ENCODE measurements around the gene MFSD12. TPM values are rescaled to one million over a fixed set of nuclear protein-coding genes. Genes with fewer than 3 reads are reported as not detected.
"Not testable (repeated sequence)": the region's sequence is repeated elsewhere in the genome, so short reads cannot be mapped to it uniquely, and the experiment has no call there.

Gene MFSD12
- total RNA-seq, 1 donor from 2014 or later = 20.6 TPM

DNA sequence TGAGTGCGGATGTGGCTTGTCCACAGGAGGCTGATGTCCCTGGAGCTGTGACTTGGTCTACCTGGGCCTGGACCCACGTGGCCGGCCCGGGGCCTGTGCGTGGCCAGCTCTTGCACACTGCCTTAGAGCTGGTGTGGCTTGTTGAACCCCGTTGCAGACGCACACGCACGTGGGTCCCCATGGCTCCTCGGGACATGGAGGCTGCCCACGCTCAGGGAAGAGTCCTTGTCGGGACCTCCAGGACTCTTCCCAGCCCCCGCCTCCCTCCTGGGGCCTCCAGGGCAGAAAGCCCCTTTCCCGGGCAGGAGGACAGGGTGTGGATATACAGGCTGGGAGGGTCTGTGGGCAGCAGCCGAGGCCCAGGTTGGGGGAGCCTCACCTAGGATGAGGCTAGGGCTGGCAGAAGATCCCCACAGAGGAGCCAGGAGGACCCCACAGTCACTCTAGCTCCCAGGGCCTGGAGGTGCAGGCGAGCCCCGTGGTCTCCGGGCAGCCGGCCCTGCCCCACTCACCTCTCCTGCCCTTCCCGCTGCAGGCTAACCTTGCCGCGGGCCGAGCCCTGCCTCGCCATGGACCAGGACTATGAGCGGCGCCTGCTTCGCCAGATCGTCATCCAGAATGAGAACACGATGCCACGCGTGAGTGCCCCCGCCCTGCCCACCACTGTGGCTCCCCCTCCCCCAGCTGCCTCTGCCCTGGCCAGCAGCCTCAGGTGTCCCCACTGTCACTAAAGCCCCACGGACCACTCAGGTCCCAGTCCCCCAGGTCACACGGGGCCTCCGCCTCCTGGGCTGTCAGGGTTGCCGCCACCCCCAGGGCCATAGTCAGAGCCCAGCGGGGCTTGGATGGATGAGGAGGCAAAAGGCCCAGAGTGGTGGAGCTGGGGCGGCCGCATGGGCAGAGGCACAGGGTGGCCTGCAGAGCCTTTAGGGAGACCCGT is 34.7 kb downstream of the MFSD12 start:
- no peak for DNase-seq

DNA sequence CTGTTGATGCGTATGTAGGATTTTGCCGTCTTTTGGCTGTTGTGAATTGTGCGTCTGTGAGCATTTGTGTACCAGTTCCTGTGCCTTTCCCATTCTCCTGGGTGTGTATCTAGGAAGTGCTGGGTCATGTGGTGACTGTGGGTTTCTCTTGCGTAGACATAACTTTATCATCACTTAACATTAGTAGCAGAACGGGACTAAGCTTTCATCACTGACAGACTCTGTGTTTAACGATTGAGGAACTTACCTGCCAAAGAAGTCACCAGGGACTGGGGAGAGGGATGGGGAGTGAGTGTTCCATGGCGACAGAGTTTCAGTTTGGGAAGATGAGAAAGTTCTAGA is 36.3 kb downstream of the MFSD12 start:
- DNase-seq = no peak

DNA sequence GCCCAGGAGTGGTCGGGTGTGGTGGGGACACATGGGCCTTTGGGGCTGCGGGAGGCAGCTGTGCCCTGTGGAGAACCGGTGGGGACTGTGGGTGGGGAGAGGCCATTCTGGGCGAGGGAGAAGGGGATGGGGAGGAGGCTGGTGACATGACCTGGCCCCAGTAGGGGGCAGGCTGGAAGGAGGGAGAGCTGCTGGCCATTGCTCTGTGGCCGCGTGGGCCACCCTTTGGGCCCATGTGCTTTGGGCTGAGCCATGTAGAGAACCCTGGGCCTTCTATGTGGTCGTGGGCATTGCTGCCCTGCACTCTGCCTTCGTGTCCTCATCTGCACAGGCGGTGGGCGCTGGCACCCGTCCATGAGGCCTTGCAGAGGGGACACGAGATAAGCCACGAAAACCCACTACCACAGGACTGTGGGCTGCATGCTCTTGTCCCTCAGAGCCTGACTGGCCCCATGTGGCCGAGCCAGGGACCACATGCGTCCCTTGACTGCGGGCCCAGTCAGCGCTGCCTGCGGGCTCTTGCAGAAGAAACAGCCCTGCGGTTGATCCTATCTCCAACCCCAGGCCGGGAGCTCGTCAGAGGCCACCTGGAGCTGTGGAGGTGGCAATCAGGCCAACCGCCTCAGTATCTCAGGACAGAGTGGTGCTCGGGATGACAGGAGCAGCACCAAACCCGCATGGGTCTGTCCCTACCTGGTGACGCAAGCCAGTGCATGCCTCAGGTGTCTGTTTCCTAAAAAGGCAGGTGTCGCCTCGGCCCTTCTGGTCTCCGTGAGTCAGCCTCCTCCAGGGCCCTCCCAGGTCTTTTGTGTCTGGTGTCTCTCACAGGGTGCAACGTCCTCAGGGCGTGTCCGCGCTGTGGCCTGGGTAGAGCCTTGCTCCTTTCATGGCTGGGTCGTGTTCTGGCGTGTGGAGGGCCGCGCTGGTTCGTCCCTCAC is 37.0 kb downstream of the MFSD12 start:
- peak; percentile 58 for DNase-seq

DNA sequence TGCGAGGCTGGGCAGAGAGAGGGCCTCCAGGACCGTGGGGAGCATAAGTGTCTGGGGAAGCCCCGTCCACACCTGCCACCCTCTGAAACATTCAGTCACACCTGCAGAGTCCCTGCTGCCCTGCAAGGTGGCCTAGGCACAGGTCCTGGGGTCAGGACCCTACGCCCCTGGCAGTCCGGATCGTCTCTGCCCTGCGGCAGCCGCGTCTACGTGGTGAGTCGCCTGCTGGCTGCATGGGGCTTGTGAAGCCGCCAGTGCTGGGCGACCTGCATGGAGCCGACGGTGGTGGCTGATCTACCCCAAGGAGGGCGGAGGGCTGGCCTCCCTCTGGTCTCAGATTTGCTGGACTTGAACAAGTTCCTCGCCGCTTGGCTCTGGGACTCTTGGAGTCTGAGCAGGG is 38.3 kb downstream of the MFSD12 start:
- no peak for DNase-seq

DNA sequence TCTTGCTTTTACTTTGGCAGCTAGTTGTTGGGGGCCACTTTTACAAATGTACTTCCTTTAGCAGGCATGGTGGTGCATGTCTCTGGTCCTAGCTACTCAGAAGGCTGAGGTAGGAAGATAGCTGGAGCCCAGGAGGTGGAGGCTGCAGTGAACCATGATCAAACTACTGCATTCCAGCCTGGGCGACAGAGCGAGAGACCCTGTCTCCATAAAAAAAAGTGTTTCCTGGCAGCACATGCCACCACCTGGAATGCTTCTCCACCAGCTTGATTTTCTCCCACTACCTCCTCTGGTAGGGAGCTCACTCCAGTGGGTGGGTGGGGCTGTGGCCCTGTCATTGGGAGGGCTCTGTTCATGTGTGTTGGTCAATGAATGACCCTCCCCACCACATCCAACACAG is 38.7 kb downstream of the MFSD12 start:
- DNase-seq = no peak

DNA sequence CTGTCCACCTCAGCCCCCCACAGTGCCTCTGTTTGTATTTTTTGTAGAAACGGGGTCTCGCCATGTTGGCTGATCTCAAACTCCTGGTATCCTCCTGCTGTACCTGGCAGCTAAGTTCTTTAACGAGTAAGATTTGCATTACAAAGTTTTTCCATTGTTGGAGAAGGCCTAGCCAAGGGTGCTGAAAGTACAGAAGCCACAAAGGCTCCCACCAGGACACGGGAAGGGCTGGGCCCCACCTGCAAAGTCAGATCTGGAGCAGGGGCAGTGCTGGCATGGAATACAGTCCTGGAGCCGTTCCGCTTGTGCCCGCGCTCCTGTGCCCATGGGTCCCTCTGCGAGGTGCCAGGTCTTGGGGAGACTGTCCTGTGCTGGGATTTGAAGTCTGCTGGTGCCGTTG is 39.1 kb downstream of the MFSD12 start:
- no peak for DNase-seq

DNA sequence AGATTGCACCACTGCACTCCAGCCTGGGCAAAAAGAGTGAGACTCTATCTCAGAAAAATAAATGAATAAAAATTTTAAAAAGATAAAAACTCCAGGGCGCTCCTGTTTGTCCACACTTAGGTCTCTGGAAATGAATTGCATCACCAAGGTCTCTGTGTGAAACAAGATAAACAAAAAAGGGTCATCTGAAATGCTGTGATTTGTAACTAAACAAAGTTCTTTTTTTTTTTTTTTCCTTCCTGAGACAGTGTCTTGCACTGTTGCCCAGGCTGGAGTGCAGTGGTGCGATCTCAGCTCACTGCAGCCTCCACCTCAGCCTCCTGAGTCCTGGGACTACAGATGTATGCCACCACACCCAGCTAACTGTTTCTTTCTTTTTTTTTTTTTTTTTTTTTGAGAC is 39.7 kb downstream of the MFSD12 start:
- no peak for DNase-seq

DNA sequence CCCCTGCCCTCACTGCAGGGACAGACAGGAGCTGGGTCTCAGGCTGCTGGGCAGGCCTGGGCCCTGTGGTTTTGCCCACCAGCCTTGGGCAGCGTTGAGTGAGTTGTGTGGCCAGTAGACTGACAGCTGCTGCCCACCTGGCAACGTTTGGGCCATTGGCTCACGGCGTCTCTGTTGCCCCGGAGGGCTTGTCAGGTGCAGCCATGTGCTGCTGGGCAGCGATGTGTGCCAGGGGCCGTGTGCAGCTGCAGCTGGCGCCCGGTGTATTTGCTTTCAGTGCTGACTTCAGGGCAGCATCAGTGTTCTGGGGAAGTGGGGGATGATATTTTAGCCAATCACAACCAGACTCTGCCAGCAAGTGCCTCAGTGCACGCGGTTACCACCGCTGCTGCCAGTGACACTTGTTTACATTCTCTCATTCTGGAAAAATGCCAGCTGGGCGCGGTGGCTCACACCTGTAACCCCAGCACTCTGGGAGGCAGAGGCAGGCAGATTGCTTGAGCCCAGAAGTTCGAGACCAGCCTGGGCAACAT is 40.6 kb downstream of the MFSD12 start:
- DNase-seq = peak; percentile 53

DNA sequence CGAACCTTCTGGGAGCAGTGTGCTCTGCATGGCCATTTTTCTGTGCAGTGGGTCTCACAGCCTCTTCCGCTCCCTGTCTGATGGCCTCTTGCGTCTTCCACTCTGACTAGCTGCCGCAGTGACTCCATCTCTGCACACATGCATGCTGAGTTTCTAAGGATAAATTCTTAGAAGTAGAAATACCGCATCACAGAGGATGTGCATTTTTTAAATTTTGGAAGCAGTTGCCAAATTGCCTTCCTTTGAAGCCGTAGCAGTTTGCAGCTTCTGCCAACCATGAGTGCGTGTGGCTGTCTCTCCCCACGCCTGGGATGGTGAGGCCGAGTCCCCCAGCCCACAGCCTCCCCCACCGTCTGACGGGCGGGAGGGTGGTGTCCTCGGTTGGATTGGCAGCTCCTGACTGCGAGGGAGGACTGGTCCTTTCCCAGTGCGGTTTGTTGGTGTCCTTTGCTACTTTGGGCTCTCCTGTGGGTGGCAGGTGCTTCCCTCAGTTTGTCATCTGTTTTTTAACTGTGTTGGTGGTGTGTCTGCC is 41.4 kb downstream of the MFSD12 start:
- DNase-seq = no peak

DNA sequence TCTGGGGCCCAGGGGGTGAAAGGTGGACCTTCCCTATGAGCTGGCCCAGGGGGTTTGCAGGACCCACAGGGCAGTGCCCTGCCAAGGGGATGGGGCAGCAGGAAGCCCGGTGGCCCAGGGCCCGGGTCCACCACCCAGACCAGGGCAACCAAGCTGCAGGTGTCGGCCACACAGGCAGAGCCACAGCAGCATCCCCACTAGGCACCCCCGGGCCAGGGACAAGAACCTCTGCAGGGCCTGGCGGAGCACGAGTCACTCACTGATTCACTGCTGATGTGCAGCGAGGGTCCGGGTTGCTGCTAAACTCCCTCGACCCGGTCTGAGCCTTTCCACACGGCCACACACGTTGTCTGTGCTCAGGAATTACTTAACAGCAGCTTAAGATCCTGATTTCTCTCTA is 42.5 kb downstream of the MFSD12 start:
- no peak for DNase-seq

DNA sequence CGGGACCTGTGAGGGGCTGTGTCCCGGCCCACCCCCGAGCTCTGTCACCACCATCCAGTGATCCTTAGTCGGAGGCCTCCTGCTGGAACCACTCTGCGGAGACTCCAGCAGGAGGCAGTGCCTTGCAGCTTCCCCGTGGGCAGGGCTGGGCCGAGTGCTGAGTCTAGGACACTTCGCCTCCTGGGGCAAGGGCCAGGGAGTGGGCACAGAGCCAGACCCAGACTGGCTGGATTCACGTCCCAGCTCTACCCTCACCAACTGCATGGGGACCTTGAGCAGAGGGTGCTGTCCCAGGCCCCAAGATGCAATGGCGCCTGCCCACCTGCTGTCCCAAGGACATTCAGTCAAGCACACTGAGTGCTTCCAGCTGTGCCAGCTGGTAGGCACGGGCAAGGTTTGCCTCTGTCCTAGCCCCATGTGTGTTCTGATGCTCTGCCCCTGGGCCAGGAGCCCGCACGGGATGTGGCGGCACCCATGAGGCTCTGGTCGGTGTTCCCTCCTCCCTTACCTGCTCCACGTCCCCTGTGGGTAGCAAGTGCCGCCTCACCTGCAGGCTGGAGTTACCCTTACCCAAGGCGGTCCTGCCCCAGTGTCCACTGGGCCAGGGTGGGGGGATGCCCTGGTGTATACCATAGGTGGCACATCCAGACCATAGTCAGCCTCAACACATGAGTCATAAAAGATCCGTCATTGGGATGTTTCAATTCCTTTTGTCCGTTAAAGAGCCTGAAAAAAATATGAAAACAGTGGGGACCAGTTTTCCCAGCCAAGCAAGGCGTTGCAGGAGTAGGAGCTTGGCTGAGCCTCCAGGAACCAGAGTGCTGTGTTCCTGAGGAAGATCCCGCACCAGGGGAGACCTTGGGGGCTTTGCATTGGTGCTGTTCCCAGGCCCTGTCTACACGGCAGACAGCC is 43.9 kb downstream of the MFSD12 start:
- DNase-seq = no peak

DNA sequence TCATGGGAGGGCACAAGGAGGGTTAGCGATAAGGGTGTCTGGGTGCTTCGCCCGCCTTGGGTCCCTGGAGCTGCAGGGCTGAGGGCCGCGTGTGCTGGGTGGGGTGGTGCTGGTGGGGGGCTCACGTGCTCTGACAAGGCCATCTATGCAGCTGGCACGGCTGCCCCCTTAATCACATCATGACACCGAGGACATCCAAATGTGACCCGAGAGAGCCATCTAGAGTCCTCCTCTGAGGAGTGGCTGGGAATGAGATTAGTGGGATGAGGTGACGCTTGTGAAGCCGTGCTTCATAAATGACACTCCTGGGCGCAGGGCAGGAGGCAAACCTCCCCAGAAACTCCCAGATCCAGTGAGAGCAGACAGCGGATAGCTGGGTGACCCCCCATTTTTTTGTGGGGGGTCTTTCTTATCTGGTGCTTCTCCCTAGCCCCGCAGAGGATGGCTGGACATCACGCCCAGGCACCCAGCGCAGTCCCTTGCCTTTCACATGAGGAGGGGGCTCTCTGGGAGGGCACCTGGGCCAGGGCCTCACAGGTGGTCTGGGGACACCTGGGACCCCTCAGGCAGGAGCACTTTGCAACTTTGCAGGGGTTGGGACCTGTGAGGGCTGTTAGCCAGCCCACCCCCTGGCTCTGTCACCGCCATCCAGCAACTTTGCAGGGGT is 44.7 kb downstream of the MFSD12 start:
- no peak for DNase-seq

DNA sequence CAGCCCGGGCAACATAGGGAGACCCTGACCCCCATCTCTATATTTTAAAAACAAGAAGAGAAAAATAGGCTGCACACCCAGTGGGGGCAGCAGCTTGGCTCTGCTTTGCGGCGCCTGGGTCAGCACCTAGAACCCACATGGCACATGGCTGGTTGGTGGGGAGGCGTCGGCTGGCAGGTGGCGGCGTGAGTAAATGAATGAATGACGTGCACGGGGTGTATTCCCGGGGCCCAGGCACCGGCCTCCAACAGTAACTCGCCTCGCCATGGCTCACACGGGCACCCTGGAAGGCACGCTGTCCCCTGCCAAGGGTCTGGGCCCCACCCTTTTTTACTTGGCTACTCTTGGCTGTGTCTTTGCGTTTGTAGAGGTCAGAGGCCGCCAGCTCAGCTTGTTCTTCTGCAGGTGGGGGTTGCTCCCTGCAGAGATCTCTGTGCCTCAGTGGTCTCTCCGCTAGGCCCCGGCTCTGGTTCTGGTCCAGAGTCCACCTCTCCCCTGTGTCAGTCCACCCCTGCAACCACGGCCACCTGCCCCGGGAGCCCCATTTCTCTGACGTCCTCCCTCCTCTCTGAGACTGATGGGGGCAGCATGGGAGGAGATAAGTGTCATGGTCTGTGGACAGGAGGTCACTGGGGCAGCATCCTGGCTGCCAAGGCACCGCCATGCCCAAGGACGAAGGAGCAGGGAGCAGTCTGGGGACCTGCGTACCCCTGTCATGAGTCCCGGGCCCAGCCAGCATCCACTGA is 45.7 kb downstream of the MFSD12 start:
- no peak for DNase-seq

DNA sequence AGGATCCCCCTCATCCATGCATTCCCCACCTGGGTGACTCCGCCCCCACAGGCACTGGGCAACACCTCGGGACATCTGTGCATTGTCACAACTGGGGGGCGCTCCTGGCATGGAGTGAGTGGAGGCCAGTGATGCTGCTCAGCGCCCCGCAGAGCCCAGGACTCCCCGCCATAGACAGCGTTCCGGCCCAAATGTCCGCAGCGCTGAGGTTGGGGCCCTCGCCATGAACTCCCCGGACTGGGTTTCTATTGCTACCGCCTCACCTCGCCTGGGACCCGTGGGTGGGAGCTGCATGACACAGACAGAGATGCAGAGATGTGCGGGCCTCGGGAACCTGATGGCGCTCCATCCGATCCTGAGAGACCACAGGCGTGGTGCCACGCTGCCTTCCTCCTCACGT is 46.7 kb downstream of the MFSD12 start:
- DNase-seq = no peak

DNA sequence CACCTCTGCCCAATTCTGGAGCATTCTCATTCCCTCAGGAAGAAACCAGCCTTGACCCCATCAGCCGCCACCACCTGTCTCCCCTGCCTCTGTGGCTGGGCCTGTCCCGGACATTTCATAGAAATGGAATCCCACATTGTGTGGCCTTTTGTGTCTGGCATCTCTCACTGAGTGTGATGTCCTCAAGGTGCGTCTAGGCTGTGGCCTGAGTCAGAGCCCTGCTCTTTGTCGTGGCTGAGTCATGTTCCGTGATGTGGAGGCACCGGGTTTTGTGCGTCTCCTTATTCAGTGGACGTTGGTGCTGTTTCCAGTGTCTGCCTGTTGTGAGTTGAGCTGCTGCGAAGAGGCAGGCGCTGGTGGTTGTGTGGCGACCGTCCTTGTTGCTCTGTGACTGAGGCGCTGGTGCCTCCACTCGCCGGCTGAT is 47.8 kb downstream of the MFSD12 start:
- no peak for DNase-seq

DNA sequence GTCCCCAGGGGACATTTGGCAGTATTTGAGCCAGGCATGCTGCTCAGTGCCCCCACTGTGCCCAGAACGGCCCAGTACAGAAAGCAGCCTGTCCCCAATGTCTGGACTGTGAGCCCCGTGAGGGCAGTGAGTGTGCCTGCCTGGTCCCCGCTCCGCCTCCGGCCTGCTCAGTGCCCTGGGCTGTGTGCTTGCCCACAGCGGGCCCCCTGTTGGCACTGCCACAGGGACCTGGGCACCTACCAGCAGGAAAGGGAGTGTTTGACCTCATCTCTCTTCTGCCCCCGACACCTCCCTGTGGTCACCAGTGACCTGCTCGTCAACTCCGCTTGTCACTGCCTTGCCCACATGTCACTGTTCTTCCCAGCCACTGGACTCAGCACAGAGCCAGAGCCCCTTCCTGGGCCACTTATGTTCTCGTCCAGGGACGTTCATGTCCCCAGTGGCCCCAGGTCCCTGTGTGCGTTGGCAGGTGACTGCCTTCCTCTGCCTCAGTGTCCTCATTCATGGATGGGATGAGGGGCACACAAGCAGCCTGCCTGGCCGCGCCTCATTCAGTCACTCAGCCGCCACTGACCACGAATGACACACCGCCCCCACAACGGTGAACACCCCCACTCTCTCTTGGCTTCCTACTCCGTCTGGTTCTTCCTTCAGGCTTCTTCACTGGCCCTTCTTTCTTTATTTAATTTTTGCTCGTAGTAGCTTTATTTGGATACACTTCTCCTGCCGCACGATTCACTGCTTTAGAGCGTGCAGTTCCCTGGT is 48.4 kb downstream of the MFSD12 start:
- no peak for DNase-seq

DNA sequence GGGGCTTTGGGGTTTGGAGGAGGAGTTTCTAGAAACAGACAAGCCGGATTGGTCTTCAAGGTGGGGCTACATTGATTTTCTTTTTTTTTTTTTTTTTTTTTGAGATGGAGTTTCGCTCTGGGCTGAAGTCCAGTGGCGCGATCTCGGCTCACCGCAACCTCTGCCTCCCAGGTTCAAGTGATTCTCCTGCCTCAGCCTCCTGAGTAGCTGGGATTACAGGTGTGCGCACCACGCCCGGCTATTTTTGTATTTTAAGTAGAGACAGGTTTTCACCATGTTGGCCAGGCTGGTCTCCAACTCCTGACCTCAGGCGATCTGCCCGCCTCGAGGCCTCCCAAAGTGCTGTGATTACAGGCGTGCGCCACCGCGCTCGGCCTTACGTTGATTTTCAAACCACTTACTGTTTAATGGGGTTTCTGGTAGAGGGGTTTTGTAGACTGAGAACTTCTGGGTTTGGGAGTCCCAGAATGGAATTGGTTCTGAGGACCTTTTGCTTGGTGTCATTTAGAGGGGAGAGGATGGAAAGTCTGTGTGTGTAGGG is 49.2 kb downstream of the MFSD12 start:
- not testable (repeated sequence) for DNase-seq

DNA sequence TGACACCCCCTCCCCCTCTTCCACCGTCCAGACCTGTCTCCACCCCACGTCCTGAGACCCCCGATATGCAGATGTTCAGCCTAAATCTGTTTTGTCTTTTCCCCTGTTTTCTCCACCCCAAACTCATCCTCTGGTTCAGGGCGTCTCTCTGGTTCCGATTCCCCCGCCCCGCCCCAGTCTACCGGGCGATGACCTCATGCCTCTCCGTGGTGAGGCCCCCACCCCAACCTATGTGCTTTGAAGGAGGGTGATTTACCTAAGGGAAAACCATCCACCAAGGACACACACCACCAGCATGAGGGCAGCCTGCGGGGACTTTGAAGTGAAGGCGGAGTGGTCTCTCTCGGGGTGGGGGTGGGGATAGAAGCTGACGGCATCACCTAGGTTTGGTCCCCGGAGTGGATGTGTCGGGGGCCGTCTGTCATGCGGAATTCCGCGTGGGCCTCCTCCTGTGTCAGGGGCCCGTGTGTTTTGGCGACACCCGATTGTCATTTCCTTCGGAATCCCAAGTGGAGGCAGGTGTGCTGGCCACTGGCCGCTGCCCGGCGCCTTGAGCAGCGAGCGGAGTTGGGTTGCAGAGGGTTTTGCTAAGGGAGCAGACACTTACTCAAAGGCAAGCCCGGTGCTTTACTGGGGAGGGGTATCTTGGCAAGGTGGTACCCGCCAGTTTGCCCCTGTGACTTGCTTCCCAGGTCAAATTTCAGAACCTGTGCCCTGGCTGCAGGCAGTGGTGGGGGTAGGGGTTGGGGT is 49.8 kb downstream of the MFSD12 start:
- DNase-seq = peak; percentile 51

Measured in tongue (tissue), 2 donors.